Astrocyte (in vitro differentiated cells and primary cell): ENCODE results near the gene TTC31.

Source experiments
- EZH2 ChIP-seq: IDR thresholded peaks from 2 replicates; pipeline ENCODE4 v1.6.1; 2012; ENCODE audit warnings: mild to moderate bottlenecking, low read length, inconsistent platforms; ENCODE audit not compliant: insufficient read depth
- TF ChIP-seq, protein P1 (sequence below): IDR thresholded peaks from 2 replicates; pipeline ENCODE4 v1.5.1; 2011; ENCODE audit warnings: low read depth, mild to moderate bottlenecking, inconsistent platforms, low read length, moderate library complexity; ENCODE audit not compliant: insufficient read depth

DNA sequence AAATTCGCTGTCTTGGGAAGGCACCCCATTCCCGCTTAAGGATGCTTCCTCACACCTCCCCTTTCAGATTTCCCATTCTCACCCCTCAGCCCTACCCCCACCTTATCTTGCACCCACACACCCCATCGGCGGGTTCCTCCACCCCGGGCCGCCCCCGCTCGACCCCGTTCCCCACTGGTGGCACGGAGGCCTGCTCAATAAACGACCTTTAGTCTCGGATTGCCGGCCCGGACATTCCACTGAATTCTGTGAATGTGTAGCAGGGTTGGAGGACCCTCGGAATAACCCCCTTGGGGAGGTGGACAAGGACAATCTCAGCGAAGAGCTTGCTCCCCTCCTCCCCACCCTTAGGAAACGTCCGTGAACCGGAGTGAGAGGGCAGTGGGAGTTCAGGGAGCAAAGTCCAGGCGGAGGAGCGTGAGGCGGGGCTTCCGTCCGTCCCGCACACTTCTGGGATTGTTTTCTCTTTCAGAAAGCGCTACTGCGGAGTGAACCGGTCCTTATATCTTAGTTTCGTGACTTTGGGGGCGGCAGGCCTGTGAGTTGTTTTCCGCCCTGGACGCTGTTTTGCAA is 19.4 kb downstream of the TTC31 start:
- TF ChIP-seq, protein P1, sequence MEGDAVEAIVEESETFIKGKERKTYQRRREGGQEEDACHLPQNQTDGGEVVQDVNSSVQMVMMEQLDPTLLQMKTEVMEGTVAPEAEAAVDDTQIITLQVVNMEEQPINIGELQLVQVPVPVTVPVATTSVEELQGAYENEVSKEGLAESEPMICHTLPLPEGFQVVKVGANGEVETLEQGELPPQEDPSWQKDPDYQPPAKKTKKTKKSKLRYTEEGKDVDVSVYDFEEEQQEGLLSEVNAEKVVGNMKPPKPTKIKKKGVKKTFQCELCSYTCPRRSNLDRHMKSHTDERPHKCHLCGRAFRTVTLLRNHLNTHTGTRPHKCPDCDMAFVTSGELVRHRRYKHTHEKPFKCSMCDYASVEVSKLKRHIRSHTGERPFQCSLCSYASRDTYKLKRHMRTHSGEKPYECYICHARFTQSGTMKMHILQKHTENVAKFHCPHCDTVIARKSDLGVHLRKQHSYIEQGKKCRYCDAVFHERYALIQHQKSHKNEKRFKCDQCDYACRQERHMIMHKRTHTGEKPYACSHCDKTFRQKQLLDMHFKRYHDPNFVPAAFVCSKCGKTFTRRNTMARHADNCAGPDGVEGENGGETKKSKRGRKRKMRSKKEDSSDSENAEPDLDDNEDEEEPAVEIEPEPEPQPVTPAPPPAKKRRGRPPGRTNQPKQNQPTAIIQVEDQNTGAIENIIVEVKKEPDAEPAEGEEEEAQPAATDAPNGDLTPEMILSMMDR = no peak
- TF ChIP-seq EZH2 = no peak
